ENCODE results near the gene FAM110A. TPM values are rescaled to one million over a fixed set of nuclear protein-coding genes. Genes with fewer than 3 reads are reported as not detected.

FAM110A gene
- total RNA-seq, 2 donors from 2014 or later: 12.1 to 16.9 TPM

GRCh38 chr20:840858-841567, 7.5 kb downstream of the FAM110A start:
- H3K9me3 ChIP-seq (ENCODE audit: control insufficient read depth, low read length): no peaks in the 10 kb centered on the region
- no peaks in the 10 kb centered on the region for H3K36me3 ChIP-seq (ENCODE audit: control insufficient read depth, insufficient read depth, low read length)
- no peak for TF ChIP-seq CTCF (conservative IDR thresholded peaks at IDR 0.05)
- no peak overlapping the region for H3K27ac ChIP-seq (ENCODE audit: low read depth, low read length)
- Mint-ChIP-seq H3K9me3 (peaks cover 4% of the 10 kb centered on the region), H3K27ac (no peak overlapping the region), H3K4me3 (peak overlapping the region; percentile 74), H3K4me1 (peaks cover 3% of the 10 kb centered on the region), H3K27me3 (ENCODE audit: insufficient read depth) (peaks cover 41% of the 10 kb centered on the region), H3K36me3 (ENCODE audit: low read depth) (peaks cover 2% of the 10 kb centered on the region)
- peaks cover 7% of the 10 kb centered on the region for H3K4me1 ChIP-seq (ENCODE audit: control insufficient read depth, insufficient read depth, low read length)
- peak overlapping the region; percentile 79 for H3K4me3 ChIP-seq (ENCODE audit: low read length)
- DNase-seq: peak; percentile 79
- H3K9ac ChIP-seq (ENCODE audit: extremely low read depth, low read length, poor library complexity, severe bottlenecking): no peak overlapping the region
- 15 to 23% methylated on average over 22 to 59 of the region's 59 CpGs for WGBS, 2 experiments (ENCODE audit: insufficient coverage in 1 of 2, insufficient read length in 1 of 2)
- peaks cover 34% of the 10 kb centered on the region for H3K27me3 ChIP-seq (ENCODE audit: control insufficient read depth, insufficient read depth, low read length, poor library complexity, severe bottlenecking)

GRCh38 chr20:841568-842546, 8.3 kb downstream of the FAM110A start:
- Histone ChIP-seq H3K9ac (ENCODE audit: extremely low read depth, low read length, poor library complexity, severe bottlenecking) (peak overlapping the region; percentile 15), H3K4me1 (ENCODE audit: control insufficient read depth, insufficient read depth, low read length) (peaks cover 7% of the 10 kb centered on the region), H3K9me3 (ENCODE audit: control insufficient read depth, low read length) (no peaks in the 10 kb centered on the region), H3K4me3 (ENCODE audit: low read length) (peak overlapping the region; percentile 79), H3K36me3 (ENCODE audit: control insufficient read depth, insufficient read depth, low read length) (no peaks in the 10 kb centered on the region), H3K27me3 (ENCODE audit: control insufficient read depth, insufficient read depth, low read length, poor library complexity, severe bottlenecking) (peaks cover 34% of the 10 kb centered on the region), H3K27ac (ENCODE audit: low read depth, low read length) (no peak overlapping the region)
- peak overlapping the region; percentile 74 for H3K4me3 Mint-ChIP-seq
- peaks cover 50% of the 10 kb centered on the region for H3K27me3 Mint-ChIP-seq (ENCODE audit: insufficient read depth)
- 4 to 6% methylated on average over 18 to 62 of the region's 62 CpGs for whole genome bisulfite sequencing, 2 experiments (ENCODE audit: insufficient coverage in 1 of 2, insufficient read length in 1 of 2)
- H3K9me3 Mint-ChIP-seq: peaks cover 4% of the 10 kb centered on the region
- DNase-seq: peak; percentile 85
- peaks cover 3% of the 10 kb centered on the region for H3K4me1 Mint-ChIP-seq
- TF ChIP-seq CTCF (conservative IDR thresholded peaks at IDR 0.05): peak; percentile 49
- no peak overlapping the region for H3K27ac Mint-ChIP-seq
- peaks cover 2% of the 10 kb centered on the region for H3K36me3 Mint-ChIP-seq (ENCODE audit: low read depth)

GRCh38 chr20:842547-842940, 9.0 kb downstream of the FAM110A start:
- no peak overlapping the region for H3K27ac ChIP-seq (ENCODE audit: low read depth, low read length)
- peaks cover 34% of the 10 kb centered on the region for H3K27me3 ChIP-seq (ENCODE audit: control insufficient read depth, insufficient read depth, low read length, poor library complexity, severe bottlenecking)
- Mint-ChIP-seq H3K4me1 (peaks cover 3% of the 10 kb centered on the region), H3K9me3 (peaks cover 1% of the 10 kb centered on the region), H3K27me3 (ENCODE audit: insufficient read depth) (peaks cover 53% of the 10 kb centered on the region), H3K27ac (no peak overlapping the region), H3K4me3 (peak overlapping the region; percentile 74), H3K36me3 (ENCODE audit: low read depth) (peaks cover 2% of the 10 kb centered on the region)
- peak overlapping the region; percentile 79 for H3K4me3 ChIP-seq (ENCODE audit: low read length)
- no peak for TF ChIP-seq CTCF (conservative IDR thresholded peaks at IDR 0.05)
- H3K36me3 ChIP-seq (ENCODE audit: control insufficient read depth, insufficient read depth, low read length): no peaks in the 10 kb centered on the region
- DNase-seq: no peak
- WGBS, 2 experiments (ENCODE audit: insufficient coverage in 1 of 2, insufficient read length in 1 of 2): 83% methylated on average over 2 of the region's 2 CpGs; no CpG with 5 or more reads in 1 of the 2 experiments
- H3K4me1 ChIP-seq (ENCODE audit: control insufficient read depth, insufficient read depth, low read length): peaks cover 7% of the 10 kb centered on the region
- H3K9ac ChIP-seq (ENCODE audit: extremely low read depth, low read length, poor library complexity, severe bottlenecking): no peak overlapping the region
- H3K9me3 ChIP-seq (ENCODE audit: control insufficient read depth, low read length): no peaks in the 10 kb centered on the region

Measured in endodermal cell (in vitro differentiated cells).